Ascending aorta (tissue), 2 donors: ENCODE measurements around the gene RUNX2. TPM values are rescaled to one million over a fixed set of nuclear protein-coding genes. Genes with fewer than 3 reads are reported as not detected.

Source experiments
- DNase-seq, 2 donors: peaks; one replicate each; pipeline ENCODE4 v3.0.0-alpha.2; 2019; ENCODE audit warnings: low spot score in 2 of 2
- H3K27ac ChIP-seq, 2 donors: fragments of 200-600 bp; sonication (generic); one replicate each; pipeline ENCODE4 v1.5.1; 2016 to 2017; ENCODE audit warnings: mild to moderate bottlenecking in 1 of 2
- H3K27me3 ChIP-seq: fragments of 200-600 bp; sonication (generic); one replicate; pipeline ENCODE4 v1.5.1; 2017
- H3K36me3 ChIP-seq, 2 donors: fragments of 200-600 bp; sonication (generic); one replicate each; pipeline ENCODE4 v1.5.1; 2016
- H3K4me1 ChIP-seq, 2 donors: fragments of 200-600 bp; sonication (generic); one replicate each; pipeline ENCODE4 v1.5.1; 2016 to 2017; ENCODE audit warnings: mild to moderate bottlenecking in 1 of 2
- H3K4me3 ChIP-seq, 2 donors: fragments of 200-600 bp; sonication (generic); one replicate each; pipeline ENCODE4 v1.5.1; 2016 to 2017; ENCODE audit warnings: mild to moderate bottlenecking in 1 of 2
- H3K9me3 ChIP-seq, 2 donors: fragments of 200-600 bp; sonication (generic); one replicate each; pipeline ENCODE4 v1.5.1; 2016
- intact Hi-C: fragments of 100-400 bp; cut with DNase I; formaldehyde crosslinking; loops from one replicate; pipeline ENCODE4 v1.15.1; 2023
- total RNA-seq: library from RNA; depleted of rRNA; stranded (reverse); fragments of >200 nt; gene quantifications from one replicate; pipeline ENCODE4 v1.1.0, GENCODE V29; 2016
- TF ChIP-seq, protein P1 (sequence below), 3 experiments: fragments of 200-600 bp in 2 of 3; fragments of 450-650 bp in 1 of 3; sonication (generic) in 2 of 3; IDR thresholded peaks; one replicate each; pipeline ENCODE4 v1.5.1; 2016 to 2019; ENCODE audit warnings: antibody characterized with exemption in 3 of 3, mild to moderate bottlenecking in 1 of 3, moderate library complexity in 1 of 3

The RUNX2 gene
- total RNA-seq, 1 donor from 2014 or later: 0.21 TPM

DNA sequence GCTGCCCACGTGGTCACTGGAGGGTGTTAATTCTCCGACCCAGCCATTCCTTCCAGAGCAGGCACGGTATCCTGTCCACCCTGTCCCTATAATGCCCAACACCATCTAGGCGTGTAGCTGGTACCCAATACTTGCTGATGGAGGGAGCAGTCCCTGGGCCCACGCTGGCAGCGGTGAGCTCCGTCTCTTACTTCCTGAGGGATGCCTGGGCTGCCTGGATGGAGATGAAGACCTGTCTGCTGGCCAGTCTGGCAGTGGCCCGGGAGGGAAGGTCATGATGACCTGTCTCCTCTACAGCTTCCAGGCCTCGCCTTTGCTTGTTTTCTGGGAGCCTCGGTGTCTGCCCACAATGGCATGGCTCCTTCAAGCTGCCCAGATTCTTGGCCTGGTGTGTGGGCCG lies 347.5 kb downstream of the RUNX2 start:
- Histone ChIP-seq H3K36me3 (no peaks in the 10 kb centered on the region), H3K4me3 (no peak overlapping the region), H3K27ac (no peak overlapping the region), H3K9me3 (no peaks in the 10 kb centered on the region), H3K4me1 (no peaks in the 10 kb centered on the region), H3K27me3 (no peaks in the 10 kb centered on the region)
- no peak for DNase-seq
- TF ChIP-seq, protein P1, sequence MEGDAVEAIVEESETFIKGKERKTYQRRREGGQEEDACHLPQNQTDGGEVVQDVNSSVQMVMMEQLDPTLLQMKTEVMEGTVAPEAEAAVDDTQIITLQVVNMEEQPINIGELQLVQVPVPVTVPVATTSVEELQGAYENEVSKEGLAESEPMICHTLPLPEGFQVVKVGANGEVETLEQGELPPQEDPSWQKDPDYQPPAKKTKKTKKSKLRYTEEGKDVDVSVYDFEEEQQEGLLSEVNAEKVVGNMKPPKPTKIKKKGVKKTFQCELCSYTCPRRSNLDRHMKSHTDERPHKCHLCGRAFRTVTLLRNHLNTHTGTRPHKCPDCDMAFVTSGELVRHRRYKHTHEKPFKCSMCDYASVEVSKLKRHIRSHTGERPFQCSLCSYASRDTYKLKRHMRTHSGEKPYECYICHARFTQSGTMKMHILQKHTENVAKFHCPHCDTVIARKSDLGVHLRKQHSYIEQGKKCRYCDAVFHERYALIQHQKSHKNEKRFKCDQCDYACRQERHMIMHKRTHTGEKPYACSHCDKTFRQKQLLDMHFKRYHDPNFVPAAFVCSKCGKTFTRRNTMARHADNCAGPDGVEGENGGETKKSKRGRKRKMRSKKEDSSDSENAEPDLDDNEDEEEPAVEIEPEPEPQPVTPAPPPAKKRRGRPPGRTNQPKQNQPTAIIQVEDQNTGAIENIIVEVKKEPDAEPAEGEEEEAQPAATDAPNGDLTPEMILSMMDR (IDR thresholded peaks at IDR 0.05): no peak
- intact Hi-C loops: no loop called here

DNA sequence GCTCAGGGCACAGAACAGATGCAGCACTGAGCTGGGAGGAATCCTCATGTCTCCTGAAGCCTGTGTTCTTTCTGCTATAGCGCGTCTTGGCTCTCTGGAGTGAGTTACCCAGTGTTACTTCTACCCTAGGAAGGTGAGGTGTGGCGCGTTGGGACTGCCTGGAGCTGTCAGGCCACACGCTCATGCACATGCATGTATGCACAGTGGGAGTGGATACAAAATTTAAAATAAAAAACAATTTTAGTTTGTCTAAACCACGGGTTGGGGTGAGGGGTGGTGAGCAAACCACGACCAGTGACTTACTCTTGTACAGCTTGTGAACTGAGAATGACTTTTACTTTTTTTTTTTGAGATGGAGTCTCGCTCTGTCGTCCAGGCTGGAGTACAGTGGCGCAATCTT lies 348.2 kb downstream of the RUNX2 start:
- intact Hi-C loops: no loop called here
- no peaks in the 10 kb centered on the region for H3K27me3 ChIP-seq
- H3K36me3 ChIP-seq: no peaks in the 10 kb centered on the region
- no peaks in the 10 kb centered on the region for H3K9me3 ChIP-seq
- H3K4me3 ChIP-seq: no peak overlapping the region
- no peak for DNase-seq
- no peaks in the 10 kb centered on the region for H3K4me1 ChIP-seq
- no peak overlapping the region for H3K27ac ChIP-seq
- TF ChIP-seq, protein P1 (IDR thresholded peaks at IDR 0.05): no peak

DNA sequence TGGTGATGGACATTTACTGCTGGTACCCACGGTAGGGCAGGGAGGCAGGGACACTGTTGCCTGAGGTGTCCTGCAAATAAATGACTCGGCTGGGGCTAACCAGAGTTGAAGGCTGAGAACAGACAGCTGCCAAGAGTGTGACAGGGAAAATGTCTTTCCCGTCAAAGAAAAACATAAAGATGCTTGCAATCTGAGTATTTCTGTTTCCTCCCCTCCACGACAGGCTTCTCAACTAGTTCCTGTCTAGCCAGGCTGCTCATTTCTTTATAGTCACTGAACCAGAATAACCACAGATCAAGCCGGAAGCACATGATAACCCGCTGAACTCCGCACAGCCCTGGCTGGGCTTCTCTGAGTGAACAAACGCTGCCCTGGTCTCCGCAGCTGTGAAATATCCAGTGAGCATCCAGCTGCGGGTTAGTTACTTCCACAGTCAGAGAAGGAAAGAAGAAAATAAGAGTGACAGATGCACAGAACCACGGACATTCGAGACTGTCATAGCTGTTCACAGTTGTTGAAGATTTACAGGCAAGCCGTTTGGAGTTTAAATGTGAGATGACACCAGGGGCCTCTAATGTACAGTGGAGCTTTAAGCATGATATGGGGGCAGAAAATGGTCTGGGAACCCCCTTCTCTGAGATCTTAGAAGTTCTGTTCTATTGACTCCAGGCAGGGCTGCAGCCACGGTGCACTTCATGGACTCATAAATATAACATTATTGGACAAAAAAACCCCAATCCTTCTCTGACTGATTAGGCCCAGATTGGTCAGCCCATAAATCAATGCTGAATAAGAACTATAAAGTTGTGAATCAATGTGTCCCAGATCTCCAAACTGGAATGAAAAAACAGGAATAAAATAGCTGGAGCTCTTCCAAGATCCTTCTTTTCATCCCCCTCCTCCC lies 349.5 kb downstream of the RUNX2 start:
- DNase-seq: no peak
- Histone ChIP-seq H3K4me3 (no peak overlapping the region), H3K4me1 (no peaks in the 10 kb centered on the region), H3K9me3 (peaks cover 0 to 5% of the 10 kb centered on the region in 2 donors), H3K36me3 (no peaks in the 10 kb centered on the region), H3K27me3 (no peaks in the 10 kb centered on the region), H3K27ac (no peak overlapping the region)
- intact Hi-C loops: no loop called here
- TF ChIP-seq, protein P1 (IDR thresholded peaks at IDR 0.05): no peak

DNA sequence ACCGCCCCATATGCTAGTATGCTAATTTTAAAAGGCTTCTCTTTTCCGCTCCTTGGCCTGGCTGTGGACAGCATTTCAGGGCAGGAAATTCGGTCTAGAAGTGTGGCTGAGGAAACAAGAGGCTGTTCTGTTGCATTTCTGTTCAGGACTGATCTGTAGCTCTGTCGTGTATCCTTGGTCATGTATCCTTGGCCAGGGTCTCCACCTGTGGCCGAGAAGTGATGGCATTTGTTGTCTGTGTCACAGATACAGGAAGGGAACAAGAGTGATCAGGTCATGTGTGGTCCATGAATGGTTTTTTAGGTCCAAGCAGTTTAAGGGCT lies 350.1 kb downstream of the RUNX2 start:
- intact Hi-C loops: no loop called here
- no peak for DNase-seq

DNA sequence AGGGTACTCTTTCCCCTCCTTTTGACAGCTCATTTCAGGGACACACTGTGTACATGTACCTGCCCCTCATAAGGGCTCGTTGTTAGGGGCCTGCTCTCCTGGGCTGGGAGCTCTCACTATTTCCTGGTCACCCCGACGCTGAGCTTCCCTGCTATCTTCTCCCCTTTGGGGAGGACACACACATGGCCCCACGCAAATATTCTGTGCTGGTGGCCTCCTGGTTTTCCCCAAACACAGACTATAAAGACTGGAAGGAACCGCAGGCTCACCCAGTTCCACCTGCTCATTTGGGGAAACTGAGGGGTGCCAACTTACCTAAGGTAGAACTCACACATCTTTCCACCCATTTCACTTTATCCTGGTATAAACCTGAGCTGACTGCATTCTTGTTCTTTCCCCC lies 351.0 kb downstream of the RUNX2 start:
- no peak for DNase-seq
- intact Hi-C loops: no loop called here

More for the DNA sequence above, 350.1 kb downstream of the RUNX2 start:
- no peak overlapping the region for H3K27ac ChIP-seq
- TF ChIP-seq, protein P1 (IDR thresholded peaks at IDR 0.05): no peak
- H3K4me1 ChIP-seq: no peaks in the 10 kb centered on the region
- H3K4me3 ChIP-seq: no peak overlapping the region
- no peaks in the 10 kb centered on the region for H3K27me3 ChIP-seq
- H3K9me3 ChIP-seq: peaks cover 0 to 5% of the 10 kb centered on the region in 2 donors
- no peaks in the 10 kb centered on the region for H3K36me3 ChIP-seq

More for the DNA sequence above, 351.0 kb downstream of the RUNX2 start:
- H3K9me3 ChIP-seq: peaks cover 0 to 5% of the 10 kb centered on the region in 2 donors
- no peak overlapping the region for H3K27ac ChIP-seq
- TF ChIP-seq, protein P1 (IDR thresholded peaks at IDR 0.05): no peak
- H3K27me3 ChIP-seq: no peaks in the 10 kb centered on the region
- H3K36me3 ChIP-seq: no peaks in the 10 kb centered on the region
- no peak overlapping the region for H3K4me3 ChIP-seq
- H3K4me1 ChIP-seq: no peaks in the 10 kb centered on the region
